ENCODE data around the gene SLC16A9.

Gene SLC16A9, protein sequence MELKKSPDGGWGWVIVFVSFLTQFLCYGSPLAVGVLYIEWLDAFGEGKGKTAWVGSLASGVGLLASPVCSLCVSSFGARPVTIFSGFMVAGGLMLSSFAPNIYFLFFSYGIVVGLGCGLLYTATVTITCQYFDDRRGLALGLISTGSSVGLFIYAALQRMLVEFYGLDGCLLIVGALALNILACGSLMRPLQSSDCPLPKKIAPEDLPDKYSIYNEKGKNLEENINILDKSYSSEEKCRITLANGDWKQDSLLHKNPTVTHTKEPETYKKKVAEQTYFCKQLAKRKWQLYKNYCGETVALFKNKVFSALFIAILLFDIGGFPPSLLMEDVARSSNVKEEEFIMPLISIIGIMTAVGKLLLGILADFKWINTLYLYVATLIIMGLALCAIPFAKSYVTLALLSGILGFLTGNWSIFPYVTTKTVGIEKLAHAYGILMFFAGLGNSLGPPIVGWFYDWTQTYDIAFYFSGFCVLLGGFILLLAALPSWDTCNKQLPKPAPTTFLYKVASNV

GRCh38 chr10:59709395-59710125 lies at the start of gene SLC16A9:
SLC16A9 (minus strand) TSS chr10:59709850; CDS start chr10:59684291, 25,559 bp downstream.
- Histone ChIP-seq H3F3A (ENCODE audit: insufficient read depth) (no peaks in the 10 kb centered on the region), H3K36me3 (ENCODE audit: low read length) (no peaks in the 10 kb centered on the region), H4K20me1 (ENCODE audit: low read depth, low read length) (no peaks in the 10 kb centered on the region), H3K27ac (ENCODE audit: low read depth, low read length) (no peak within 1 kb of the TSS), H3K27me3 (ENCODE audit: low read length) (no peaks in the 10 kb centered on the region), H3K4me3 (ENCODE audit: insufficient read depth, low read length, poor library complexity, severe bottlenecking) (peak within 1 kb of the TSS; percentile 46), H3K9me3 (ENCODE audit: insufficient read depth, low read length) (no peaks in the 10 kb centered on the region), H3K9ac (ENCODE audit: low read length) (peak within 1 kb of the TSS; percentile 55), H3K4me2 (ENCODE audit: low read depth, low read length, poor library complexity, severe bottlenecking) (peak within 1 kb of the TSS; percentile 57), H3K79me2 (ENCODE audit: insufficient read depth, low read length) (no peaks in the 10 kb centered on the region), H3K9me2 (replicated peaks; ENCODE audit: insufficient read depth, low read length) (no peaks in the 10 kb centered on the region), H2AFZ (ENCODE audit: low read depth, low read length, severe bottlenecking) (peak within 1 kb of the TSS; percentile 80)
- TF ChIP-seq EZH2phosphoT487 (conservative IDR thresholded peaks at IDR 0.05; ENCODE audit: low read length) (no peak), CTCF (IDR thresholded peaks at IDR 0.05; ENCODE audit: insufficient read depth, low read length, poor library complexity, severe bottlenecking) (no peak)

DNA sequence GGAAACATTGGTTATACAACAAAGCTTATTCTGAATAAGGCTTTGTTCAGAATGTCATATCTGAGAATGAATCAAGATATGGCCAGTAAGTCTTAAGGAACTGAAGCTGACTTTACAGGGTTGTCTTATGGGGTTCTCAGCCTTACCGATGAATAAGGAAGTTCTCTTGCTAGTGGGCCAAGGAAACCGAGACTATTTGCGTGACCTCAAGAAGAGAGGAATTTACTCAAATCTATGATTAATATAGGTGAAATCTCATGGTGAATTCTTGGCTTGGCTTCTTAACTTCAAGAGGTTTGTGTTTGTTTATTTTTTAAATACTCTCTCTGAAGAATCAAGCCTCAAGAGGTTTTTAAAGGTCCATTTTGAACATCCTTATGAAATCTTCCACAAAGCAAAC lies 48.3 kb upstream of the SLC16A9 start:
- Histone ChIP-seq H3K9me2 (replicated peaks; ENCODE audit: insufficient read depth, low read length) (no peaks in the 10 kb centered on the region), H3K79me2 (ENCODE audit: insufficient read depth, low read length) (no peaks in the 10 kb centered on the region), H3K9ac (ENCODE audit: low read length) (no peak overlapping the region), H3K4me3 (ENCODE audit: insufficient read depth, low read length, poor library complexity, severe bottlenecking) (no peak overlapping the region), H2AFZ (ENCODE audit: low read depth, low read length, severe bottlenecking) (no peak overlapping the region), H3K36me3 (ENCODE audit: low read length) (no peaks in the 10 kb centered on the region), H3K4me2 (ENCODE audit: low read depth, low read length, poor library complexity, severe bottlenecking) (no peak overlapping the region), H3F3A (ENCODE audit: insufficient read depth) (no peaks in the 10 kb centered on the region), H3K27me3 (ENCODE audit: low read length) (no peaks in the 10 kb centered on the region), H4K20me1 (ENCODE audit: low read depth, low read length) (no peaks in the 10 kb centered on the region), H3K27ac (ENCODE audit: low read depth, low read length) (no peak overlapping the region), H3K9me3 (ENCODE audit: insufficient read depth, low read length) (no peaks in the 10 kb centered on the region)
- no peak for TF ChIP-seq CTCF (IDR thresholded peaks at IDR 0.05; ENCODE audit: insufficient read depth, low read length, poor library complexity, severe bottlenecking)
- no peak for TF ChIP-seq EZH2phosphoT487 (conservative IDR thresholded peaks at IDR 0.05; ENCODE audit: low read length)

GRCh38 chr10:59754951-59755350 lies 45.3 kb upstream of the SLC16A9 start:
- H3K36me3 ChIP-seq (ENCODE audit: low read length): no peaks in the 10 kb centered on the region

More at GRCh38 chr10:59754951-59755350, 45.3 kb upstream of the SLC16A9 start:
- H3K27ac ChIP-seq (ENCODE audit: low read depth, low read length): no peak overlapping the region
- H3K79me2 ChIP-seq (ENCODE audit: insufficient read depth, low read length): no peaks in the 10 kb centered on the region
- no peaks in the 10 kb centered on the region for H3F3A ChIP-seq (ENCODE audit: insufficient read depth)
- H3K9me3 ChIP-seq (ENCODE audit: insufficient read depth, low read length): no peaks in the 10 kb centered on the region
- H3K9me2 ChIP-seq (replicated peaks; ENCODE audit: insufficient read depth, low read length): no peaks in the 10 kb centered on the region
- no peak overlapping the region for H3K4me3 ChIP-seq (ENCODE audit: insufficient read depth, low read length, poor library complexity, severe bottlenecking)
- no peak overlapping the region for H3K4me2 ChIP-seq (ENCODE audit: low read depth, low read length, poor library complexity, severe bottlenecking)
- H3K9ac ChIP-seq (ENCODE audit: low read length): no peak overlapping the region
- H2AFZ ChIP-seq (ENCODE audit: low read depth, low read length, severe bottlenecking): no peak overlapping the region
- no peaks in the 10 kb centered on the region for H4K20me1 ChIP-seq (ENCODE audit: low read depth, low read length)
- no peak for TF ChIP-seq CTCF (IDR thresholded peaks at IDR 0.05; ENCODE audit: insufficient read depth, low read length, poor library complexity, severe bottlenecking)
- no peak for TF ChIP-seq EZH2phosphoT487 (conservative IDR thresholded peaks at IDR 0.05; ENCODE audit: low read length)
- H3K27me3 ChIP-seq (ENCODE audit: low read length): no peaks in the 10 kb centered on the region

Measured in SU-DHL-6 (cell line).